ENCODE data around the gene NEURL1. TPM values are rescaled to one million over a fixed set of nuclear protein-coding genes. Genes with fewer than 3 reads are reported as not detected.

NEURL1 gene
- total RNA-seq, 2 experiments from 2014 or later = 0.47 TPM; not detected in 1

GRCh38 chr10:103618575-103619423 is 125.3 kb downstream of the NEURL1 start:
- Histone ChIP-seq H3K4me3 (ENCODE audit: low read depth, low read length, poor library complexity, severe bottlenecking) (no peak overlapping the region), H2AFZ (ENCODE audit: low read length) (no peak overlapping the region), H4K20me1 (ENCODE audit: insufficient read depth, low read length) (no peaks in the 10 kb centered on the region; the same call in 1 of the 2 replicates), H3K27ac (ENCODE audit: low read depth, low read length, poor library complexity, severe bottlenecking) (no peak overlapping the region), H3K9me3 (ENCODE audit: low read length) (no peaks in the 10 kb centered on the region), H3K4me1 (ENCODE audit: insufficient read depth, low read length, poor library complexity, severe bottlenecking) (no peaks in the 10 kb centered on the region), H3K4me2 (ENCODE audit: low read length) (no peak overlapping the region), H3K9me2 (ENCODE audit: insufficient read depth, low read length) (no peaks in the 10 kb centered on the region), H3K79me2 (ENCODE audit: insufficient read depth, low read depth, low read length) (no peaks in the 10 kb centered on the region), H3K36me3 (ENCODE audit: insufficient read depth, low read length) (no peaks in the 10 kb centered on the region)
- POLR2A ChIA-PET = interaction anchor here (0.6 kb wide), 1 partner anchor 1814 kb away, joined by 5 read pairs; no protein-coding TSS in a partner anchor
- TF ChIP-seq EZH2phosphoT487 (IDR thresholded peaks at IDR 0.05; ENCODE audit: borderline replicate concordance, low read depth, low read length) (no peak), CTCF (conservative IDR thresholded peaks at IDR 0.05; ENCODE audit: low read length) (no peak)
- intact Hi-C loops (cut with micrococcal nuclease; ENCODE audit: unreplicated experiment) = no loop called here
- no TSS peak for BruUV-seq (replicated peaks)
- CTCF ChIA-PET (ENCODE audit: unreplicated experiment) = no interaction called here
- DNase-seq (ENCODE audit: low spot score) = no peak

DNA sequence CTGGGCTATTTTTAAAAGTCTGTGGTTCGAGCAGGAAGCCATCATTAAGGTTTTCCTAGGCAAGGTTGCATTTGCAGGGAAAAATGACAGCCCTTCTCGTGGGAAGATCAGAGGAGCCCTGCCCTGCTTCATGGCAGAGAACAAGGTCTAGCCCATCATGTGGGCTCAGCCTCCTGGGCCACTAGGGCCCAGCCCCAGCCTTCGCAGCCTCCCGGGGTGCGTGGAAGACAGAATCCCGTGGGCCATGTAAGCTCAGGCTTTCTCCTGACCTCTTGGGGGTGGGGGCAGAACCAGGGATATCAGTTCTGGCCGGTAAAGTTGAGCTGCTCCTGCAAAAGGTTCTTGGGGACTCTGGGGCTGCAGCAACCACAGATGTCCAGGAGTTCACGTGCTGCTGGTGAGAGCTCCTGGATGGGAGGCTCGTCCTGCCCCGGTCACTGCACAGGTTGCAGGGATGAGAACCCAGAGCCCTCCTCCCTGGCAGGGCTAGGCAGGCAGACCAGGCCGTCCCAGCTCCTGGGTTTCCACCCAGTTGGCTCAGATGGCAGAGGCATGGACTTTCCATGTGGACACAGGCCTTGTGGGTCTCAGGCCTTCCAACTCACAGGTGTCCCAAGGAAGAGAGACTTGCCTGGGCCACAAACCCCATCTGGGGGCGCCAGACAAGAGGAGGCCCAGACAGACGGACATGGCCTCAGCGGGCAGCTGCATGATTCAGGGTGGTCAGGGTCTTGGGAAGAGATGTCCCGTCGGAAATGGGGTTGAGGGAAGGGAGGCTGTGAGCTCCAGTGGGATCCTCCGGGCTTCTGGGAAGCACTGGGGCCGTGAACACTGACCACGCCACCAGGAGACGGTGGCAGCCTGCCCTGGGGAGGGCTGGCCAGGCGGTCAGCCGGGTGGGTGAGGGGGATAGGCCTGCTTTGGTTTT is 126.2 kb downstream of the NEURL1 start:
- Histone ChIP-seq H3K9me3 (ENCODE audit: low read length) (no peaks in the 10 kb centered on the region), H3K9me2 (ENCODE audit: insufficient read depth, low read length) (no peaks in the 10 kb centered on the region), H3K4me3 (ENCODE audit: low read depth, low read length, poor library complexity, severe bottlenecking) (no peak overlapping the region), H3K4me1 (ENCODE audit: insufficient read depth, low read length, poor library complexity, severe bottlenecking) (no peaks in the 10 kb centered on the region), H3K27ac (ENCODE audit: low read depth, low read length, poor library complexity, severe bottlenecking) (no peak overlapping the region), H4K20me1 (ENCODE audit: insufficient read depth, low read length) (no peaks in the 10 kb centered on the region; the same call in 1 of the 2 replicates), H3K79me2 (ENCODE audit: insufficient read depth, low read depth, low read length) (no peaks in the 10 kb centered on the region), H2AFZ (ENCODE audit: low read length) (no peak overlapping the region), H3K36me3 (ENCODE audit: insufficient read depth, low read length) (no peaks in the 10 kb centered on the region), H3K4me2 (ENCODE audit: low read length) (no peak overlapping the region)
- ChIA-PET CTCF (ENCODE audit: unreplicated experiment) (no interaction called here), POLR2A (no interaction called here)
- no peak for TF ChIP-seq CTCF (conservative IDR thresholded peaks at IDR 0.05; ENCODE audit: low read length)
- no peak for TF ChIP-seq EZH2phosphoT487 (IDR thresholded peaks at IDR 0.05; ENCODE audit: borderline replicate concordance, low read depth, low read length)
- DNase-seq (ENCODE audit: low spot score) = no peak
- no TSS peak for BruUV-seq (replicated peaks)
- intact Hi-C loops (cut with micrococcal nuclease; ENCODE audit: unreplicated experiment) = no loop called here
